Upper lobe of left lung (tissue), 6 donors: ENCODE results near the gene EPO. TPM values are rescaled to one million over a fixed set of nuclear protein-coding genes. Genes with fewer than 3 reads are reported as not detected.
"Not testable (repeated sequence)": the region's sequence is repeated elsewhere in the genome, so short reads cannot be mapped to it uniquely, and the experiment has no call there.

Source experiments
- ATAC-seq, 2 donors: fragments of 200-7000 bp; cut with Tn5 transposase; one replicate each; pipeline ENCODE4 v1.9.1; 2022; ENCODE audit warnings: mild to moderate bottlenecking in 2 of 2, moderate library complexity in 2 of 2; ENCODE audit not compliant: low FRiP score in 2 of 2
- DNase-seq, 2 donors: peaks; one replicate each; pipeline ENCODE4 v3.0.0-alpha.2; 2019 to 2020
- H3K27ac ChIP-seq, 4 donors: fragments of 200-600 bp; sonication (generic); one replicate each; pipeline ENCODE4 v1.5.1; 2016 to 2019
- H3K27me3 ChIP-seq, 4 donors: fragments of 200-600 bp; sonication (generic); one replicate each; pipeline ENCODE4 v1.5.1; 2017 to 2019
- H3K36me3 ChIP-seq, 4 donors: fragments of 200-600 bp; sonication (generic); one replicate each; pipeline ENCODE4 v1.5.1; 2016 to 2019
- H3K4me1 ChIP-seq, 4 donors: fragments of 200-600 bp; sonication (generic); one replicate each; pipeline ENCODE4 v1.5.1; 2018 to 2019
- H3K4me3 ChIP-seq, 4 donors: fragments of 200-600 bp; sonication (generic); one replicate each; pipeline ENCODE4 v1.5.1; 2017 to 2019; ENCODE audit warnings: mild to moderate bottlenecking in 2 of 4, moderate library complexity in 1 of 4
- H3K9me3 ChIP-seq, 4 donors: fragments of 200-600 bp; sonication (generic); one replicate each; pipeline ENCODE4 v1.5.1; 2018 to 2019
- EP300 ChIP-seq, 4 donors: sonication (generic); formaldehyde crosslinking; IDR thresholded peaks; one replicate each; pipeline ENCODE4 v1.5.1; 2017; ENCODE audit warnings: antibody characterized with exemption in 4 of 4, control low read depth in 2 of 4
- POLR2A ChIP-seq, 4 donors: fragments of 450-650 bp; IDR thresholded peaks; one replicate each; pipeline ENCODE4 v1.5.1; 2016 to 2017; ENCODE audit warnings: antibody characterized with exemption in 4 of 4, mild to moderate bottlenecking in 2 of 4
- POLR2AphosphoS5 ChIP-seq, 2 donors: sonication (generic); formaldehyde crosslinking; IDR thresholded peaks; one replicate each; pipeline ENCODE4 v1.5.1; 2017; ENCODE audit warnings: antibody characterized with exemption in 2 of 2
- WGBS, 2 donors: methylation state at CpG; one replicate each; pipeline ENCODE4 v1.1.5; 2017 to 2018; 5-methylcytosine and 5-hydroxymethylcytosine counted together
- total RNA-seq, 6 donors: library from RNA; depleted of rRNA in 4 of 6; stranded (reverse); fragments of >200 nt in 4 of 6; gene quantifications; one replicate each; pipeline versions ENCODE4 v1.1.0 to v1.2.1, GENCODE V29; 2016 to 2021
- TF ChIP-seq, protein P1 (sequence below), 6 experiments: fragments of 450-650 bp in 4 of 6; fragments of 200-600 bp in 2 of 6; sonication (generic) in 2 of 6; IDR thresholded peaks; one replicate each; pipeline ENCODE4 v1.5.1; 2016 to 2019; ENCODE audit warnings: antibody characterized with exemption in 6 of 6
- donor health status: DM: no; HTN: no; CAD: no; lungs with moderate emphysema.
- donor health status: DM: no; HTN: yes; CAD: no; lungs with severe emphysema.

EPO gene
- total RNA-seq, 6 donors from 2014 or later = 0.20 TPM; not detected in 5

DNA sequence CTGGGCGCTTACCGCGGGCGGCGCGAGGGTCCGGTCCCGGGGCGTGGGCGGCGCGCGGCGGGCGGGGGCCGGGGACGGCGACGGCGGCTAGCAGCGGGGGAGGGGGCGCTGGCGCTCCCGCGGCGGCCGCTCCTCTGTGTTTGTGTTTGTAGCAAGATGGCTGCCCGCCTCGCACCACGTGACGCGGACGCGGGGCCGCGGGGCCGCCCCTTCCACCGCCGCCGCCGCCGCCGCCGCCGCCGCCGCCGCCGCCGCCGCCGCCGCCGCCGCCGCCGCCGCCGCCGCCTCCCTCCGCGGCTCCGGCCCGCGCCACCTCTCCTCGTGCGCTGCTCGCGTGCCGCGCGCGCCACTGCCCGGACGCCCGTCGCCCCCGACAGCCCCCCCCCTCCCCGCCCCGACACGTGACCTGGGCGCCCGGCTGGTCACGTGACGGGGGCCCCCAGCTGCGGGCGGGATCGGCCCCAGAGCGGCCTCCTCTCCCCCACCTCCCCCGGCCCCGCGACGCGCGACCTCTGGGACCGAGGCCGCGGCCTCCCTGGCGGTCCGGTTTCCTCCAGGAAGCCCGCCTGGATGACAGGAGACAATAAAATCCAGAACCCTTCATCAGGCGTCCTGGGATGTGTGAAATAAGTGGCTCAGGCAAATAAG is 26.0 kb upstream of the EPO start, which contains the start of gene GIGYF1:
Gene GIGYF1, minus strand, starts transcription at position 153 of the 648 bp plus-strand sequence. CDS start 6,012 bp downstream, outside the sequence.
- Histone ChIP-seq H3K27me3 (no peaks in the 10 kb centered on the region), H3K4me1 (peaks cover 32 to 35% (median 34%) of the 10 kb centered on the region in 4 donors), H3K36me3 (peaks cover 0 to 7% (median under 1%) of the 10 kb centered on the region in 4 donors), H3K27ac (peak within 1 kb of the TSS; percentile 76 to 93 (median 84)), H3K9me3 (no peaks in the 10 kb centered on the region), H3K4me3 (peak within 1 kb of the TSS; percentile 96 to 99 (median 99))
- ATAC-seq = peak in 1 of 2 donors; percentile 69
- TF ChIP-seq POLR2AphosphoS5 (IDR thresholded peaks at IDR 0.05) (peak in 1 of 2 donors; percentile 17), EP300 (IDR thresholded peaks at IDR 0.05) (no peak), POLR2A (IDR thresholded peaks at IDR 0.05) (no peak)
- TF ChIP-seq, protein P1, sequence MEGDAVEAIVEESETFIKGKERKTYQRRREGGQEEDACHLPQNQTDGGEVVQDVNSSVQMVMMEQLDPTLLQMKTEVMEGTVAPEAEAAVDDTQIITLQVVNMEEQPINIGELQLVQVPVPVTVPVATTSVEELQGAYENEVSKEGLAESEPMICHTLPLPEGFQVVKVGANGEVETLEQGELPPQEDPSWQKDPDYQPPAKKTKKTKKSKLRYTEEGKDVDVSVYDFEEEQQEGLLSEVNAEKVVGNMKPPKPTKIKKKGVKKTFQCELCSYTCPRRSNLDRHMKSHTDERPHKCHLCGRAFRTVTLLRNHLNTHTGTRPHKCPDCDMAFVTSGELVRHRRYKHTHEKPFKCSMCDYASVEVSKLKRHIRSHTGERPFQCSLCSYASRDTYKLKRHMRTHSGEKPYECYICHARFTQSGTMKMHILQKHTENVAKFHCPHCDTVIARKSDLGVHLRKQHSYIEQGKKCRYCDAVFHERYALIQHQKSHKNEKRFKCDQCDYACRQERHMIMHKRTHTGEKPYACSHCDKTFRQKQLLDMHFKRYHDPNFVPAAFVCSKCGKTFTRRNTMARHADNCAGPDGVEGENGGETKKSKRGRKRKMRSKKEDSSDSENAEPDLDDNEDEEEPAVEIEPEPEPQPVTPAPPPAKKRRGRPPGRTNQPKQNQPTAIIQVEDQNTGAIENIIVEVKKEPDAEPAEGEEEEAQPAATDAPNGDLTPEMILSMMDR (IDR thresholded peaks at IDR 0.05) = no peak
- WGBS, 2 donors = 0% methylated on average over 3 to 14 of the region's 102 CpGs
- DNase-seq = peak; percentile 81 to 95

DNA sequence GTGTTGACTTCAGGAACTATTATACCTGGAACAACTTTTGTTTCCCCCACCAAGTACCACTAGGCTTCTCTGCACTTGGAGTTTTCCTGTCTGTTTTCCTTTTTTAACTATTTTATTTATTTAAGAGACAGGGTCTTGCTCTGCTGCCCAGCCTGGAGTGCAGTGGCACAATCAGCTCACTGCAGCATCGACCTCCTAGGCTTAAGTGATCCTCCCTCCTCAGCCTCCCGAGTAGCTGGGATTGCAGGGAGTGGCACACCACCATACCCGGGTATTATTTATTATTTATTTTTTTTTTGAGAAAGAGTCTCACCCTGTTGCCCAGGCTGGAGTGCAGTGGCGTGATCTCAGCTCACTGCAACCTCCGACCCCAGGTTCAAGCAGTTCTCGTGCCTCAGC is 24.1 kb upstream of the EPO start:
- TF ChIP-seq EP300 (IDR thresholded peaks at IDR 0.05) (no peak), POLR2AphosphoS5 (IDR thresholded peaks at IDR 0.05) (no peak), POLR2A (IDR thresholded peaks at IDR 0.05) (no peak)
- TF ChIP-seq, protein P1 (IDR thresholded peaks at IDR 0.05) = no peak
- Histone ChIP-seq H3K4me3 (no peak overlapping the region), H3K36me3 (peaks cover 0 to 2% (median 0%) of the 10 kb centered on the region in 4 donors), H3K9me3 (no peaks in the 10 kb centered on the region), H3K27me3 (no peaks in the 10 kb centered on the region), H3K4me1 (peaks cover 24 to 29% (median 29%) of the 10 kb centered on the region in 4 donors), H3K27ac (no peak overlapping the region)
- 78 to 85% methylated on average over 6 of the region's 6 CpGs for WGBS, 2 donors
- DNase-seq (no peak), ATAC-seq (no peak)

DNA sequence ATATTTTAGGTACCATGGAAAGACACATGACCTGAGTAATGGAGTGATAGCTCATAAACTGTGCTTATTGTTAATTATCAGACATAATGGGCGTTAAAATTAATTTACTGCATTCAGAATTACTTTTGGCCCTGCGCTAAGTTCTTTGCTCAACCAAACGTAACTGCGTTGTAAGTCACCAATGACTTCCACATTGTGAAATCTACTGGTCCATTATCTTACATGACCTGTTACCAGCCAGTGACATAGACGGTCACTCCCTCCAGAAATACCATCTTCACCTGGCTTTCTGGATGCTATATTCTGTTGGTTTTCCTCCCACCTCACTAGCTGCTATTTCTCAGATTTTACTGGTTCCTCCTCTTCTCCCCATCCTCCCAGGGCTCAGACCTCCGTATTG is 21.2 kb upstream of the EPO start:
- Histone ChIP-seq H3K27ac (no peak overlapping the region), H3K36me3 (no peaks in the 10 kb centered on the region), H3K4me3 (no peak overlapping the region), H3K9me3 (no peaks in the 10 kb centered on the region), H3K4me1 (peaks cover 4 to 8% (median 7%) of the 10 kb centered on the region in 4 donors), H3K27me3 (no peaks in the 10 kb centered on the region)
- no peak for ATAC-seq
- TF ChIP-seq POLR2AphosphoS5 (IDR thresholded peaks at IDR 0.05) (no peak), EP300 (IDR thresholded peaks at IDR 0.05) (no peak), POLR2A (IDR thresholded peaks at IDR 0.05) (no peak)
- TF ChIP-seq, protein P1 (IDR thresholded peaks at IDR 0.05) = no peak
- WGBS, 2 donors = 61 to 66% methylated on average over 6 of the region's 6 CpGs
- DNase-seq = no peak

DNA sequence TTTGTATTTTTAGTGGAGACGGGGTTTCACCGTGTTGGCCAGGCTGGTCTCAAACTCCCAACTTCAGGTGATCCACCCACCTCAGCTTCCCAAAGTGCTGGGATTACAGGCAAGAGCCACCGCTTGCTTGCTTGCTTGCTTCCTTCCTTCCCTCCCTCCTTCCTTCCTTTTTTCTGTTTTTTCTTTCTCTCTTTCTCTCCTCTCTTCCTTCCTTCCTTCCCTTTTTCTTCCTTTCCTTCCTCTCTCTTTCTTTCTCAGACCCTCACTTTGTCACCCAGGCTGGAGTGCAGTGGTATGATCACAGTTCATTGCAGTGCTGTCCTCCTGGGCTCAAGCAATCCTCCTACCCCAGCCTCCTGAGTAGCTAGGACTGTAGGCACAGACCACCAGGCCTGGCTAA is 19.2 kb upstream of the EPO start:
- not testable (repeated sequence) for DNase-seq, H3K27me3 ChIP-seq, H3K9me3 ChIP-seq, H3K4me1 ChIP-seq, ATAC-seq, H3K27ac ChIP-seq, H3K4me3 ChIP-seq, H3K36me3 ChIP-seq
- WGBS, 2 donors = 65 to 77% methylated on average over 3 of the region's 3 CpGs

DNA sequence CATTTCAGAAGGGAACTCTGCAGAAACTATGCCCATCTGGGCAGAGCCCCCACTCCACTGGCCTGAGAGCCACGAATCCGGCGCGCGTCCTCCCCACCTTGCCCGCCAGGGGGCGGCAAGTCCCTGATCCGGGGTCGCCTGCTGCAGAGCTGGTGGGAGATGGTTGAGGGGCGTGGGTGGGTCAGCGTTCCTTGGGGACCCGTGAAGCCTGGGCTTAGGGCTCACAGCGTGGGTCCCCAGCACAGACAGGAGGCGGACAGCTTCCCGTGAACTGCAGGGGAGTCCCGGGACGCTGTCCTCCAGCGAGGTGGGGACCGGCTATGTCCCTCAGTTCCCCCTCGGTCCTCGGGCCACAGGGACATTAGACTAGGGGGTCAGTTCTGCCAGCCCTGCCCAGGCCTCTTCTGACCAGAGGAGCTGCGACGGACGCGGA is 14.9 kb upstream of the EPO start:
- Histone ChIP-seq H3K27me3 (no peaks in the 10 kb centered on the region), H3K36me3 (peaks cover 0 to 15% (median 0%) of the 10 kb centered on the region in 4 donors), H3K27ac (peak overlapping the region; percentile 89 to 97 (median 94)), H3K4me3 (peak overlapping the region; percentile 69 to 98 (median 84)), H3K9me3 (no peaks in the 10 kb centered on the region), H3K4me1 (peaks cover 15 to 21% (median 17%) of the 10 kb centered on the region in 4 donors)
- TF ChIP-seq, protein P1 (IDR thresholded peaks at IDR 0.05) = peak; percentile 90 to 94 (median 93)
- no peak for TF ChIP-seq EP300 (IDR thresholded peaks at IDR 0.05)
- ATAC-seq = peak; percentile 92 to 93
- 0% methylated on average over 7 of the region's 25 CpGs; no CpG with 5 or more reads in 1 of the 2 donors for WGBS, 2 donors
- DNase-seq = peak; percentile 74 to 96
